OCI-LY7 (cell line): ENCODE results near the gene CDK18. TPM values are rescaled to one million over a fixed set of nuclear protein-coding genes. Genes with fewer than 3 reads are reported as not detected.

ENCODE experiments used
- BruUV-seq: library from RNA; stranded (reverse); fragments of 400-500 nt; replicated peaks from 2 replicates; lab custom pipeline; 2021; lab: Mats Ljungman, UMichigan
- CTCF ChIA-PET: fragments of 300-600 bp; sonication (Branson Sonifier 250); formaldehyde crosslinking; loops from one replicate; lab custom pipeline; 2022; ENCODE audit warnings: antibody characterized with exemption; ENCODE audit not compliant: unreplicated experiment; lab: Charles Lee
- POLR2A ChIA-PET: fragments of 300-600 bp; sonication (Branson Sonifier 250); formaldehyde crosslinking; loops from one replicate; lab custom pipeline; 2022; ENCODE audit warnings: antibody characterized with exemption; lab: Charles Lee
- DNase-seq: peaks from one replicate; pipeline ENCODE4 v3.0.0-alpha.2; 2015; ENCODE audit warnings: low spot score
- H2AFZ ChIP-seq: fragments of 200-600 bp; sonication (generic), shearing (Covaris generic); 2 replicates; pipeline ENCODE4 v1.6.1; 2014; ENCODE audit warnings: mild to moderate bottlenecking, antibody characterized with exemption, low read length, moderate library complexity
- H3K27ac ChIP-seq: fragments of 200-600 bp; sonication (generic); 2 replicates; pipeline ENCODE4 v1.5.1; 2014; ENCODE audit warnings: mixed run types, low read depth, mild to moderate bottlenecking, moderate library complexity, low read length, inconsistent platforms; ENCODE audit not compliant: poor library complexity, severe bottlenecking
- H3K36me3 ChIP-seq: fragments of 200-600 bp; sonication (generic); 2 replicates; pipeline ENCODE4 v1.6.1; 2014; ENCODE audit warnings: mild to moderate bottlenecking, antibody characterized with exemption, low read length, moderate library complexity, mixed read lengths; ENCODE audit not compliant: insufficient read depth
- H3K4me1 ChIP-seq: fragments of 200-600 bp; sonication (generic); 2 replicates; pipeline ENCODE4 v1.5.1; 2014; ENCODE audit warnings: mild to moderate bottlenecking, low read length; ENCODE audit not compliant: insufficient read depth, poor library complexity, severe bottlenecking
- H3K4me2 ChIP-seq: fragments of 200-600 bp; sonication (generic); 2 replicates; pipeline ENCODE4 v1.6.1; 2014; ENCODE audit warnings: mild to moderate bottlenecking, low read length
- H3K4me3 ChIP-seq: fragments of 200-600 bp; sonication (generic); 2 replicates; pipeline ENCODE4 v1.5.1; 2014; ENCODE audit warnings: mild to moderate bottlenecking, low read depth, low read length; ENCODE audit not compliant: poor library complexity, severe bottlenecking
- H3K79me2 ChIP-seq: fragments of 200-600 bp; sonication (generic); 2 replicates; pipeline ENCODE4 v1.6.1; 2016; ENCODE audit warnings: low read depth, mild to moderate bottlenecking, low read length, moderate library complexity, mixed read lengths; ENCODE audit not compliant: insufficient read depth
- H3K9me2 ChIP-seq: fragments of 200-600 bp; sonication (generic); 2 replicates; pipeline ENCODE4 v1.6.1; 2016; ENCODE audit warnings: mild to moderate bottlenecking, low read length, mixed read lengths; ENCODE audit not compliant: insufficient read depth
- H3K9me3 ChIP-seq: fragments of 200-600 bp; sonication (generic); 2 replicates; pipeline ENCODE4 v1.6.1; 2014; ENCODE audit warnings: mild to moderate bottlenecking, mixed run types, low read length, mixed read lengths
- H4K20me1 ChIP-seq: fragments of 200-600 bp; sonication (generic); 2 replicates; pipeline ENCODE4 v1.6.1; 2014; ENCODE audit warnings: mild to moderate bottlenecking, antibody characterized with exemption, low read length, moderate library complexity, mixed read lengths; ENCODE audit not compliant: insufficient read depth
- EZH2phosphoT487 ChIP-seq: fragments of 200-600 bp; sonication (generic); IDR thresholded peaks from 2 replicates; pipeline ENCODE4 v1.6.1; 2018; ENCODE audit warnings: low read depth, borderline replicate concordance, mild to moderate bottlenecking, mixed run types, antibody characterized with exemption, low read length, moderate library complexity, mixed read lengths
- intact Hi-C: fragments of 100-400 bp; cut with micrococcal nuclease; formaldehyde crosslinking; loops from one replicate; pipeline ENCODE4 v1.10.0; 2022; ENCODE audit not compliant: unreplicated experiment
- total RNA-seq, 2 experiments: library from RNA; depleted of rRNA in 1 of 2; stranded (reverse); fragments of >200 nt in 1 of 2; shearing (Covaris generic) in 1 of 2; gene quantifications; 2 replicates each; pipeline ENCODE4 v1.2.3, GENCODE V29; 2014 to 2022
- TF ChIP-seq, protein P1 (sequence below): fragments of 200-600 bp; sonication (generic); conservative IDR thresholded peaks from 2 replicates; pipeline ENCODE4 v1.5.1; 2014; ENCODE audit warnings: mild to moderate bottlenecking, antibody characterized with exemption, low read length, moderate library complexity, mixed read lengths

CDK18 gene
- total RNA-seq, 2 experiments from 2014 or later, result 10.1 to 21.2 TPM

DNA sequence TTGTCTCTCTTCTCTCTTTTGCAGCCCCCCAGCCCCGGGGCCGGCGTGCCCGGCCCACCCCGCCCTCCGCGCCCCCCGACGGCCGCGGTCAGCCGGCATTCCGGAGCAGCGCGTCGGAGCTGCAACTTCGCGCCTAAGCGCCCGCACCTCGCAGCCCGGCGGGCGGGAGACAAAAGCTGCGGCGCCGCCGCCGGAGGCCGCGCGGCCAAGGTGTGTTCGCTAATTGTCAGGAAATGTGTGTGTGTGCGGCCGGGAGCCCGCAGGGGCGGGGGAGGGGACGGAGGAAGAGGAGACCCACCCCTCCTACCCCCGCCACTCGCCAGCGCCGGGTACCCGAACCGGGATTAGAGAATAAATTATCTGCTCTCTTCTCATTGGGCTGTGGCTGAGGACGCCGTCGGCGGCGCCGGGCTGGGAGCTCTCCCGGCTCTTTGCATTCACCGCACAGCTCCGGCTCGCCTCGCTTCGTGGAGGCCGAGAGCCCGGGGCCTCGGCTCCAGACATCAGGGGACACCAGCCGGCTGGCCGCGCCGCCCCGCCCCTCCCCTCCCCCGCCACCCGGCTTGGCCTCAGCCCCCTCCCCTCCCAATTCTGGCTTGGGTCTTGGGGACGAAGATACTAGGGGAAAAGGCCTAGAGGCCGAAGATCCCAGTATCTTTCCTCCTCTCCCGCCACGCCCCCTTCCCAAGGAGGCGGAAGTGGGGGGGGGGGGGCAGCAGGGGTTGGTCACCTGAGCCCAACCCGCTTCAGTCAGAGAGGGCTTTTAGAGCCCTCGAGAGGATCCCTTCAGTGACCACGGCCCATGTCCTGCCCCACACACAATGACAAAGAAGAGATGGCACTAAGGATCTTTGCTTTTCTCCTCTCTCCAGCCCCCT lies 47.4 kb upstream of the CDK18 start:
- ChIA-PET CTCF (no interaction called here), POLR2A (interaction anchor here (0.6 kb wide), 1 partner anchor 296 kb away, joined by 4 read pairs; no protein-coding TSS in a partner anchor)
- no peak for DNase-seq
- no peak overlapping the region for H3K27ac ChIP-seq
- no peaks in the 10 kb centered on the region for H3K9me3 ChIP-seq
- H2AFZ ChIP-seq, result no peak overlapping the region
- BruUV-seq, result no TSS peak
- H3K9me2 ChIP-seq, result no peaks in the 10 kb centered on the region
- intact Hi-C loops, result no loop called here
- TF ChIP-seq EZH2phosphoT487, result no peak; the same call in 1 of the 2 replicates
- TF ChIP-seq, protein P1, sequence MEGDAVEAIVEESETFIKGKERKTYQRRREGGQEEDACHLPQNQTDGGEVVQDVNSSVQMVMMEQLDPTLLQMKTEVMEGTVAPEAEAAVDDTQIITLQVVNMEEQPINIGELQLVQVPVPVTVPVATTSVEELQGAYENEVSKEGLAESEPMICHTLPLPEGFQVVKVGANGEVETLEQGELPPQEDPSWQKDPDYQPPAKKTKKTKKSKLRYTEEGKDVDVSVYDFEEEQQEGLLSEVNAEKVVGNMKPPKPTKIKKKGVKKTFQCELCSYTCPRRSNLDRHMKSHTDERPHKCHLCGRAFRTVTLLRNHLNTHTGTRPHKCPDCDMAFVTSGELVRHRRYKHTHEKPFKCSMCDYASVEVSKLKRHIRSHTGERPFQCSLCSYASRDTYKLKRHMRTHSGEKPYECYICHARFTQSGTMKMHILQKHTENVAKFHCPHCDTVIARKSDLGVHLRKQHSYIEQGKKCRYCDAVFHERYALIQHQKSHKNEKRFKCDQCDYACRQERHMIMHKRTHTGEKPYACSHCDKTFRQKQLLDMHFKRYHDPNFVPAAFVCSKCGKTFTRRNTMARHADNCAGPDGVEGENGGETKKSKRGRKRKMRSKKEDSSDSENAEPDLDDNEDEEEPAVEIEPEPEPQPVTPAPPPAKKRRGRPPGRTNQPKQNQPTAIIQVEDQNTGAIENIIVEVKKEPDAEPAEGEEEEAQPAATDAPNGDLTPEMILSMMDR, result no peak
- no peaks in the 10 kb centered on the region for H4K20me1 ChIP-seq
- no peak overlapping the region for H3K4me3 ChIP-seq
- H3K36me3 ChIP-seq, result no peaks in the 10 kb centered on the region
- H3K4me1 ChIP-seq, result no peaks in the 10 kb centered on the region
- H3K4me2 ChIP-seq, result no peak overlapping the region
- H3K79me2 ChIP-seq, result no peaks in the 10 kb centered on the region

- BruUV-seq, result no TSS peak
- Histone ChIP-seq H3K4me3 (no peak overlapping the region), H3K27ac (no peak overlapping the region), H2AFZ (no peak overlapping the region), H3K9me2 (no peaks in the 10 kb centered on the region), H3K79me2 (no peaks in the 10 kb centered on the region), H3K4me2 (no peak overlapping the region), H3K36me3 (no peaks in the 10 kb centered on the region), H4K20me1 (no peaks in the 10 kb centered on the region), H3K4me1 (no peaks in the 10 kb centered on the region), H3K9me3 (no peaks in the 10 kb centered on the region)
- CTCF ChIA-PET, result no interaction called here
- intact Hi-C loops, result no loop called here
- POLR2A ChIA-PET, result interaction anchor here (0.8 kb wide), 1 partner anchor 14 kb away, joined by 3 read pairs; no protein-coding TSS in a partner anchor
- peak; percentile 27 for DNase-seq
- TF ChIP-seq, protein P1, result no peak
- no peak for TF ChIP-seq EZH2phosphoT487
Measured at GRCh38 chr1:205458777-205459566, 45.5 kb upstream of the CDK18 start.
